Measurements from ENCODE around the gene FBXW11.

The FBXW11 gene

DNA sequence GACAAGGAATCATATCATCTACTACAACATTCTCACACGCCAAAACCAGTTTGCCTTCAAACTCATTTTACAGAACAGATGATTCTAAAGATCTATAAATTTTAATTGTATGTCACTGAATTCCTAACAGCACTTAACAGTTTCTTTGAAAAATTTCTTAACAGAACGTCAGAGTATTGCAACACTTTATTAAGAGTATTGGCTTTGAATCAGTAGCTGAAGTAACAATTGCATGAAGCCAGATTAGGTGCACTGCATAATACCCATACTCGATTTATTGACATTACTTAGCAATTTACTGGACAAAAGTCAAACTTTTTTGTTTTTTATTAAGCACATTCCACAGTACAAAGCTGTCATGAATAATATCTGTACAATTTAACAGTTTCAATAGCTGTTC, 145.1 kb downstream of the FBXW11 start:
- no peak for DNase-seq

DNA sequence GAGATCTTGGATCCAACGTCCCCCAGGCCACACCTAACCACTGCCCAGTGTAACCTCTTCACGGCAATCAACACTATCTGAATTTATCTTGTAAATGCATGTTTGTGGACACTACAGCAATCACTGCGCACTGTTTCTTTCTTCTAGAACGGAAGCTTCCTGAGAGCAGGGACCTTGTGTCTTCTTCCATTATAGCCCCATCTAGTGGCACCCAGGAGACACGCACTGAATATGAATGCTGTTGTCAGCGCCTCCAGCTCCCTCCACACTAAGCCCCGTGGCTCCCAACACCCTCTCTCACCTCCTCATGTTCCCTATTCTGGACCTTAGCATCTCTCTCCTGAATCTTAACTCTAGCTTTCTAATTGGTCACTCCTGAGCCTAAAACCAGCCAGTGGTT, 148.1 kb downstream of the FBXW11 start:
- no peak for DNase-seq

GRCh38 chr5:171857489-171857876, 149.0 kb downstream of the FBXW11 start:
- DNase-seq: no peak

DNA sequence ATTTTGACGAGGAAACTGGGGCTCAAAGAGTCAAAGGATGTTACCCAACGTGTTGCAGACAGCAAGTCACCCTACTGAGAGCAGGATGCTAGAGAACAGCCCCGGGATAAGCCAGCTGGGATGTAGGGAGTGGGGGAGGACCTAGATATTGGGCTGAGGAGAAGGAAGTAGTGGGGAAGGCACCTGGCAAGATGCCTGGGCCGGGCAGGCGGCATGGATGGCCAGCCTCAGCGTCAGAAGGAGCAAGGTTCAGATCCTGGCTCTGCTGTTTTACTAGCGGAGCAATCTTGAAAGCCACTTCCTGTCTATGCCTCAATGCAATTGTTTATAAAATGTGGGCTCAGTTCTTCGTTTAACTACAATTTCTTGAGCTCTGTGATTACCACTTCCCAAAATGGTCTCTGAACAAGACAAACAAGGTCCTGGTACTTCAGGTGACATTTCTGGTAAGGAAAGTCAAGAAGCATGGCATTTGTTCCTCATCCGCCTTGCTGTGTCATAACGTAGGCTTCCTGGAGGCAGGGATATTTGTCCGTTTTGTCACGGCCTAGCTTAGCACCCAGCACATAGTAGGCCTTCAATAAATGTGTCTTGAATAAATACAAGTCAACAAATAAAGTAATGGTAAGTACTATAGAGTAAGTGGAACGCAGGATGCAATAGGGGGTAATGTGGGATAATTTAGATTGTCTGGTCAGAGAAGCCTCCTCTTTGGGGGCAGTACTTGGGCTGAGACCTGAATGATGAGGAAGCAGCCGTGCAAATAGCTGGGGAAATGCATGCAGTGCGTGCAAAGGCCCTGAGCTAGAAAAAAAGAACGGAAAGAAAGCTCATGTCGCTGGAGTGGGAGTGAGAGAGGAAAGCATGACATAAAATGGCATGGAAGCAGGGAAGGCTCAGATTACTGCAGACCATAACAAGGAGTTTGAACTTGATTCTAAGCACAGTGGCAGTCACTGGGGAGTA, 150.4 kb downstream of the FBXW11 start:
- no peak for DNase-seq

DNA sequence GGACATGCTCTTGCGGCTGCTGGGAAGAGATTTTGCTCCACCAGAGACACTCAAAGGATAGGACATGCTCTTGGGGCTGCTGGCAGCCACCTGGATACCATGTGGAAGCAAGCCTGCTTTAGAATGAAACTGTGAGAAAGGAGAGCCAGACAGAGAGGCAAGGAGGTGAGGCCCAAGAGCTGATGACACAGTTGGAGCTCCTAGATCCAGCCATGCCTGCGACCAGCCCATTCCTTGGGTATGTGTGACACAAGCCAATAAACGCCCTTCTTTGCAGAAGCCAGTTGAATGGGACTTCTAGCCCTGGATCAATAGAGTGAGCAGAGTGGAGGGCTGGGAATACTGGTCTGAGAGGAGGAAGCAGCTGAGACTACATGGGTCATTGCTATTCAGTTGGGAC, 151.2 kb downstream of the FBXW11 start:
- DNase-seq: no peak

DNA sequence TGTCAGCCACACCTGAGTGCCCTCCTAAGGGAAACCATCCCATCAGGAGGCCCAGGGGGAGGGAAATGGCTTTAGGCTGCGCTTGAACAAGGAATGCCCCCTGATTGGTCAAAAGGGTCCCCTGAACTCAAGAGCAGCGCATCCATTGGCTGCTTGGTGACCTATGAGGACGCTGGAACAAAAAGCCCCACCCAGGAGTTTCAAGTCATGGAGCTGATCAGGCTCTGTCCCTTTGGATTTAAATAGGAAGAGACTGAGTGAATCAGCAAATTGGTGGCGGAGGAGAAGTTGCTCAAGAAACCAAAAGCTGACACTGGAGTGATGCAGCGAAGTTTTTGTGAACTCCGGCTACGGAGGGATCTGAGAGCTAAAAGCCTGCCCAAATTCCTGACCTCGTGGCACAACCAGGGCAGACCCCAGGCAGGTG, 154.2 kb downstream of the FBXW11 start:
- DNase-seq: no peak

DNA sequence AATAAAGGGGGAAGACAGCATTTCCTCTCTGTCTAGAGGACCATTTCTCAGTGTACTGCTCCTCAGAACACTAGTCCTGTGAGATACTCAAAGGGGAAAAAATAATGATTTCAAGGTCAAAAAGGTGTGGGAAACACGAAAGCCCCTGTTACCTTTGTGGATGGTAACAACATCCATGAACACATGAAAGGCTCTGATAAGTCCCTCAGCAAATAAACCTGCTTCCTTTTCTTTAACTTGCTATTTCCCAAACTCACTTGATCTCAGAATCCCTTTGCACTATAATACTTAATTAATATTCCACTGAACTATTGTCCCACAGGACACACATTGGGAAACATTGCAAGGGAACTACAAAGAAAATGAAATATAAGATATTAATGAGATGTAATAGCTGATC, 155.2 kb downstream of the FBXW11 start:
- no peak for DNase-seq

DNA sequence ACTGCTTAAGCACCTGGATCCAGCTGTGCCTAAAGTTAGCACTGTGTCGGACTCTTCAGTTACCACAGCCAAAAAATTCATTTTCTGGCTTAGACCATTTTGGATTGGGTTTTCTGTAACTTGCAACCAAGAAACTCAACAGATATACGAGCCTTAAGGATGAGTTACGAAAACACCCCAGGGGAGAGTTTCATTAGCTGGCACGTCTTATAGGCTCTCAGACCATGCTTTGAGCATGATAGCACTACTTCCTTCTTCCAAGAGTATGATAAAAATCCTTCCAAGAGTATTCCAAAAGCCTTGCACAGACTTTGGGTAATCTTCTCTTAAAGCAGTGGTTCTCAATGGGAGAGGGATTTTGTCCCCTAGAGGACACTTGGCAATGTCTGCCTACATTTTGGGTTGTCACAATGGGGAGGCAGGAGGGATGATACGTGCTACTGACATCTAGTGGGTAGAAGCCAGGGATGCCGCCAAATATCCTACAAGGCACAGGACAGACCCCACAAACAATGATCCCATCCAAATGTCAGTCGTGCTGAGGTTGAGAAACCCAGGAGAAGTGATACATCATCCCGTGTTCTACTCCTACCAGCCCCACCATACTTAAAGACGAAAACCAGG, 156.0 kb downstream of the FBXW11 start:
- DNase-seq: no peak

- DNase-seq: no peak
Observed at GRCh38 chr5:171849585-171850323, 156.7 kb downstream of the FBXW11 start.

GRCh38 chr5:171848911-171849520, 157.4 kb downstream of the FBXW11 start:
- no peak for DNase-seq

DNA sequence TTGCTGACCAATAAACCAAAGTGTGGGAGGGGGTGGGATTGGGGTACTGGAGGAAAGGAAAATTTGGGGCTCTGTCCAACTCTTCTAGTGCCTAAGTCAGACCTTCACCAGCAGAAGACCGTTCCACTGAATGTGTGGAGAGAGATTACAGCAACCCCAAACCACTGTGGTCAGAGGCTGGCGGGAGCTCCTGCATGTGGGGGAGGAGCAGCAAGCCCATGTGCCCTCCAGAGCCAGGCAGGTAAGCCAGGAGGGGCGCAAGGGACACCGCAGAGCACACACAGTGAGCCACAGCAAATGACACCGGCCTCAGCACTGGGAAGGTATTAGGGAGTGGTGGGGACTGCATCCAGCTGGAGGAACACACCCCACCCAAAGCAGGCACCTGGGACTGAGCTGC, 158.0 kb downstream of the FBXW11 start:
- no peak for DNase-seq

DNA sequence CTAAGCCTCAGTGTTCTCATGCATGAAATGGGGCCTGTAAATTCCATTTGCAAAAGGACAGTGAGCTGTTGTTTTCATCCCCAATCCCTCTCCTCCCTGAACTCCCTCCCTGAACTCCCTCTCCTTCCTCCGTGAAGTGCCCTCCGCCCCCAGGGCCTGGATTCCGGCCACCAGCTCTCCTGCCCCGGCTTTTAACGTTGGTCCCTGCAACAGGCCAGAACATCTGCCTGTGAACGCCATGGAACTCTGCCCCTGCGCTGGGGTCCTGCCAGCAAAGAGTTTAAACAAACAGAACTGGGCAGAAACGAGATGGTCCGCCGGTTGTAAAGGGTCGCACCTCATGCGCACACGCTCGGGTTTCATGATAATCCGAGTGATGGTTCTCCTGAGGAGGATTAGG, 158.4 kb downstream of the FBXW11 start:
- no peak for DNase-seq

- DNase-seq: no peak
Observed at GRCh38 chr5:171847026-171847425, 159.4 kb downstream of the FBXW11 start.

- DNase-seq: no peak
Observed at GRCh38 chr5:171846323-171846722, 160.1 kb downstream of the FBXW11 start.

DNA sequence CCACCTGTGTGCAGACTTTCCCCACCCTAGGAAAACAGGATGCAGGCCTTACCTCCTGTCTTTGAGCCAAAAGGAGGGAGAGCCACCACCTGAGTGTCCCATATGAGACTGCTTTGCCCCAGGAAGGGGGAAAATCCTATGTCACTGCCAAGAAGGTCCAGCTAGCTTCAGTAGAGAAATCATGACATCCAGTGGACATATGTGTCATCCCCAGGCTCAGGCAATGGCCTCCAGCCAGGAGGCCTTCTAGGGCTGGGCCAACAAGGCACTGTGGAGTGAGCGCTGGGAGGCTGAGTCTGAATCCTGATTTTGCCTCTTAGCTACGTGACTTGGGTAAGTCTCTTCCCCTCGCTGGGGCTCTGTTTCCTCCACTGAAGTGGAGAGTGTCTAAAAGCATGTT, 160.6 kb downstream of the FBXW11 start:
- DNase-seq: no peak

DNA sequence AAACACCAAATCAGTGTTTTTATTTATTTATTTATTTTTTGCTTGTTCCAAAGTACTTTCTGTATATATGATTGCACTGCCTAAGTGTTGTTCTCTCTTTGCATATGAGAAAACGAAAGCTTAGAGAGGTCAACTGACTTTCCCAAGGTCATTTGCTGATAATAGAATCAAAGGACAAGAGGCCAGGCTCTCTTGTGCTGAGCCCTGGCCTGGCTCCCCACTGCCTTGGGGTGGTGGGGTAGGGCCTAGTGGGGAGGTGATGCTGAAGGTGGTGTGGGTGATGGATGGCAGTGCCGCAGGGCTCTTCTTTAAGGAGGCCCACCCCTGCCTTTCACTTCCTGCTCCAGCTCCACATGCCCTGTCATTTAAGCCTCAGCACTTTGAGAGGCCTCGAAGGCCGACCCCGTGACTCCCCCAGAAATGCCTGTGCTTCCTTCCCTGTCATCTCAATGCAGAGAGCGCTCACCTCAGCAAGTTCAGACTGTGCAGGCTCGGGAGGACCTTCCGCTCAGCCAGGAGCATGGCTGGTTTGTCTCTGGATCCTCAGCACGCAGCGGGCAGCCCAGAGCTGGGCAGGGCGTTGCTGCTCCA, 161.3 kb downstream of the FBXW11 start:
- no peak for DNase-seq

- DNase-seq: no peak
Observed at GRCh38 chr5:171842777-171843328, 163.6 kb downstream of the FBXW11 start.

GRCh38 chr5:171841984-171842776, 164.3 kb downstream of the FBXW11 start:
- no peak for DNase-seq

DNA sequence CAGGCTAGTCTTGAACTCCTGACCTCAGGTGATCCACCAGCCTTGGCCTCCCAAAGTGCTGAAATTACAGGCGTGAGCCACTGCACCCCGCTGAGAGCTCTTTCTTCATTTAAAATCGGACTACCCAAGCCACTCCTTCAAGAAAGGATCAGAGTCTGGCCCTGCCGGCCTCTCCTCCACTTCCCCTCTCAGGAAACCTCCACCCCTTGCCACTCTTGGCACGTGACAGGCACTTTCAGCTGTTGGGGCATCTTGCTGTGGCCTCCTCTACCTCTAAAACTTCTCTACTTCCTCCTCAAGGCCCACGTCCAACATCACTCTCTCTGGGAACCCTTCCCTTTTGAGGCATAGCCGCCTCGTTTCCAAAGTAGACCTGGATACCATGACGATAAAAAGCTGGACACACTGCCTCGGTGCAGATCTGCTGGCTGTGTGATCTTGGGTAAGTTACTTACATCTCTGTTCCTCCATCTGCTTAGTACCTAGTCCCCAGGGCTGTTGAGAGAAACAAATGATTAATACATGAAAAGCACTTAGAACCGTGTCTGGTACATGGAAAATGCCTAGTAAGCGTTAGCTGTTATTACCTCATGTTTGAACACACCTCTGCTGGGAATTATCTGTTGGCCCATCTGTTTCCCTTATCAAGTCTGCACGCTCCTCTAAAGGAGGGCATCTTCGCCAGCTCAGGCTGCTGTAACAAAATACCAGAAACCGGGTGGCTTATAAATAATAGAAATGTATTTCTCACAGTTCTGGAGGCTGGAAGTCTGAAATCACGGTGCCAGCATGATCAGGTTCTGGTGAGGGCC, 165.5 kb downstream of the FBXW11 start:
- DNase-seq: no peak

DNA sequence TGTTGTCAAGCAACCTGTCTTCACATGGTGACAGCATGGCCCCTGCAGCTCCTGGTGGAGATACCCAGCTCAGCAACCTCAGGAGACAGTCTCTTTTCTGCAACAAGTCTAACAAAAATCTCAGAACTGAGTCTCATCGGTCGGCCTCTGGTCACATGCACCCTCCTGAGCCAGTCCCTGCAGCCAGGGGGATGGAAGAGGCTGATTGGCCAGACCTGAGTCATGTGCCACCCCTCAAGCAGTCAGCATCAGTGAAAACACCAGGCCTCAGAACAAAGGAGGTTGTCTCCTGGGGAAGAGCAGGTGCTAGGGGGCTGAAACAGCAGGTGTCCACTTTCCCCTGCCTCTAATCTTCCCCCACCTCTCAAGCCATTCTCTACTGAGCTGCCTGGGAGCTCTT, 166.4 kb downstream of the FBXW11 start:
- DNase-seq: no peak

DNA sequence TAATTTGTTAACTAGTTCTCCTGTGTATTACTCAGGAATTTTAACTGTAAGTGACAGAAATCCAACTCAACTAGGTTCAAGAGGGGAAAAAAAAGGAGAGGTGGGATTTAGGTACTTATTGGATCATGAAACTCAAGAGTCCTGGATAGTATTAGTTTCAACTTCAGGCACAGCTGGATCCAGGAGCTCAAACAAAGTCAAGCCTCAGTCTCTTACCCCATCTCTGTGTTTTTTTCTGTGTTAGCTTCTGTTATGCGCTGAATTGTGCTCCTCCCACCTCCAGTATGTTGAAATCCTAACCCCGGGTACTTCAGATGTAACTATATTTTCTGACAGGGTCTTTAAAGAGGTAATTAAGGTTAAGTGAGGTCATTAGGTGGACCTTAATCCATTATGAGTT, 167.3 kb downstream of the FBXW11 start:
- no peak for DNase-seq

Data from NCI-H446 treated with DMSO at 0.1 percent for 48 hours (cell line).